CD14-positive monocyte (primary cell): Measurements from ENCODE around the gene GCDH. TPM values are rescaled to one million over a fixed set of nuclear protein-coding genes. Genes with fewer than 3 reads are reported as not detected.

Experiments
- DNase-seq, 3 donors: peaks; one replicate each; pipeline ENCODE4 v3.0.0-alpha.2; 2011 to 2022
- H2AFZ ChIP-seq: 2 replicates; pipeline ENCODE4 v1.6.0; 2012; ENCODE audit warnings: mild to moderate bottlenecking, low read depth, low read length, inconsistent platforms; ENCODE audit not compliant: insufficient read depth, poor library complexity, severe bottlenecking
- H3K27ac ChIP-seq, 2 donors: 1 replicate in 1 of 2; 2 replicates in 1 of 2; pipeline ENCODE4 v1.5.1; 2012 to 2013; ENCODE audit warnings: low read length in 2 of 2, control low read depth in 1 of 2, inconsistent platforms in 1 of 2, low read depth in 1 of 2, mild to moderate bottlenecking in 1 of 2
- H3K27me3 ChIP-seq, 2 donors: one replicate each; pipeline versions ENCODE4 v1.6.0 to v1.6.1; 2011 to 2013; ENCODE audit warnings: low read length in 2 of 2; ENCODE audit not compliant: control insufficient read depth in 2 of 2, insufficient read depth in 2 of 2
- H3K36me3 ChIP-seq, 2 donors: replicated peaks in 1 of 2; 1 replicate in 1 of 2; 2 replicates in 1 of 2; pipeline versions ENCODE4 v1.5.1 to v1.6.1; 2012 to 2013; ENCODE audit warnings: low read length in 2 of 2, control low read depth in 1 of 2, inconsistent platforms in 1 of 2, mild to moderate bottlenecking in 1 of 2; ENCODE audit not compliant: insufficient read depth in 2 of 2, control insufficient read depth in 1 of 2
- H3K4me1 ChIP-seq, 2 donors: 1 replicate in 1 of 2; 2 replicates in 1 of 2; pipeline versions ENCODE4 v1.5.1 to v1.6.1; 2012 to 2013; ENCODE audit warnings: low read length in 2 of 2, control low read depth in 1 of 2, inconsistent platforms in 1 of 2, mild to moderate bottlenecking in 1 of 2, moderate library complexity in 1 of 2; ENCODE audit not compliant: insufficient read depth in 2 of 2, control insufficient read depth in 1 of 2
- H3K4me2 ChIP-seq: replicated peaks from 2 replicates; pipeline ENCODE3; 2012; ENCODE audit warnings: low read length, moderate library complexity, mild to moderate bottlenecking; ENCODE audit not compliant: poor library complexity, severe bottlenecking; ENCODE audit errors: extremely low read depth
- H3K4me3 ChIP-seq, 3 experiments: fragments of 200-600 bp in 1 of 3; sonication (generic) in 1 of 3; replicated peaks in 1 of 3; 1 replicate in 2 of 3; 2 replicates in 1 of 3; pipeline ENCODE4 v1.5.1; 2011 to 2013; ENCODE audit warnings: low read length in 3 of 3, mild to moderate bottlenecking in 3 of 3, control low read depth in 2 of 3, low read depth in 2 of 3, inconsistent platforms in 1 of 3, moderate library complexity in 1 of 3
- H3K79me2 ChIP-seq: 2 replicates; pipeline ENCODE4 v1.6.0; 2012; ENCODE audit warnings: mild to moderate bottlenecking, control low read depth, inconsistent platforms, low read length, moderate library complexity; ENCODE audit not compliant: insufficient read depth
- H3K9ac ChIP-seq: 2 replicates; pipeline ENCODE4 v1.6.0; 2017; ENCODE audit warnings: low read length, mild to moderate bottlenecking; ENCODE audit not compliant: insufficient read depth, poor library complexity, severe bottlenecking
- H3K9me3 ChIP-seq, 2 donors: replicated peaks in 1 of 2; 1 replicate in 1 of 2; 2 replicates in 1 of 2; pipeline versions ENCODE4 v1.5.1 to v1.6.1; 2012 to 2013; ENCODE audit warnings: low read length in 2 of 2, control low read depth in 1 of 2; ENCODE audit not compliant: control insufficient read depth in 1 of 2, insufficient read depth in 1 of 2
- H4K20me1 ChIP-seq: 2 replicates; pipeline ENCODE4 v1.6.0; 2012; ENCODE audit warnings: mild to moderate bottlenecking, low read length, control low read depth, moderate library complexity; ENCODE audit not compliant: insufficient read depth
- H3K27ac Mint-ChIP-seq, 7 donors: one replicate each; pipeline ENCODE4 v1.8.0; 2020; ENCODE audit warnings: mild to moderate bottlenecking in 7 of 7, mixed read lengths in 7 of 7, moderate library complexity in 6 of 7, inconsistent platforms in 2 of 7
- H3K27me3 Mint-ChIP-seq, 3 donors: one replicate each; pipeline ENCODE4 v1.8.0; 2021 to 2022; ENCODE audit warnings: low read depth in 3 of 3, mild to moderate bottlenecking in 3 of 3, mixed read lengths in 3 of 3, moderate library complexity in 3 of 3, inconsistent platforms in 1 of 3
- H3K36me3 Mint-ChIP-seq, 2 donors: one replicate each; pipeline ENCODE4 v1.8.0; 2020; ENCODE audit warnings: mixed read lengths in 2 of 2, inconsistent platforms in 1 of 2, mild to moderate bottlenecking in 1 of 2
- H3K4me1 Mint-ChIP-seq: one replicate; pipeline ENCODE4 v1.8.0; 2020; ENCODE audit warnings: mild to moderate bottlenecking, mixed read lengths
- H3K4me3 Mint-ChIP-seq, 2 donors: one replicate each; pipeline ENCODE4 v1.8.0; 2020; ENCODE audit warnings: mild to moderate bottlenecking in 2 of 2, mixed read lengths in 2 of 2, moderate library complexity in 1 of 2
- H3K9me3 Mint-ChIP-seq, 7 donors: one replicate each; pipeline ENCODE4 v1.8.0; 2020 to 2022; ENCODE audit warnings: mixed read lengths in 7 of 7, mild to moderate bottlenecking in 6 of 7, moderate library complexity in 6 of 7, inconsistent platforms in 2 of 7
- CTCF ChIP-seq: fragments of 200-600 bp; IDR thresholded peaks from one replicate; pipeline ENCODE4 v1.8.0; 2022; ENCODE audit warnings: antibody characterized with exemption, mild to moderate bottlenecking
- WGBS: methylation state at CpG from one replicate; pipeline ENCODE4 v1.1.5; 2013; ENCODE audit warnings: missing lambda C conversion rate; ENCODE audit not compliant: insufficient coverage; 5-methylcytosine and 5-hydroxymethylcytosine counted together
- intact Hi-C, 2 donors: fragments of 100-400 bp; cut with micrococcal nuclease; formaldehyde crosslinking; loops; one replicate each; pipeline versions ENCODE4 v1.15.0 to v1.15.1; 2023
- polyA plus RNA-seq, 3 donors: library from polyadenylated mRNA; depleted of rRNA in 1 of 3; unstranded in 2 of 3; stranded (reverse) in 1 of 3; fragments of 300-500 nt in 2 of 3; fragments of >200 nt in 1 of 3; fragmentation: Illumina TruSeq in 2 of 3; gene quantifications; 1 replicate in 2 of 3; 2 replicates in 1 of 3; pipeline ENCODE4 v1.2.3, GENCODE V29; 2012 to 2021

Gene GCDH
- polyA plus RNA-seq, 3 donors, result 7.3 to 30.5 (median 9.6) TPM

- Histone ChIP-seq H3K4me1 (peaks cover 0 to under 1% of the 10 kb centered on the region in 2 donors), H3K27ac (no peak overlapping the region), H3K79me2 (no peaks in the 10 kb centered on the region), H3K4me2 (peak overlapping the region; percentile 41), H2AFZ (no peak overlapping the region), H3K9ac (no peak overlapping the region), H3K36me3 (peaks cover 0 to 13% of the 10 kb centered on the region in 2 donors), H4K20me1 (peaks cover 20% of the 10 kb centered on the region), H3K9me3 (peaks cover 0 to 12% of the 10 kb centered on the region in 2 donors), H3K4me3 (no peak overlapping the region), H3K27me3 (no peaks in the 10 kb centered on the region)
- intact Hi-C loops, result no loop called here
- peak; percentile 23 to 61 (median 55) for DNase-seq
- H3K4me3 Mint-ChIP-seq, result peak overlapping the region; percentile 45 to 55
- peaks cover 7% of the 10 kb centered on the region for H3K4me1 Mint-ChIP-seq
- peak overlapping the region in 1 of 7 donors; percentile 30 for H3K27ac Mint-ChIP-seq
- WGBS, result 86% methylated on average over 68 of the region's 70 CpGs
- H3K27me3 Mint-ChIP-seq, result peaks cover 1 to 9% (median 3%) of the 10 kb centered on the region in 3 donors
- H3K9me3 Mint-ChIP-seq, result peaks cover 6 to 18% (median 10%) of the 10 kb centered on the region in 7 donors
- H3K36me3 Mint-ChIP-seq, result peaks cover 9 to 40% of the 10 kb centered on the region in 2 donors
- TF ChIP-seq CTCF, result no peak
Measured at GRCh38 chr19:12872941-12873890, 17.7 kb upstream of the GCDH start.

DNA sequence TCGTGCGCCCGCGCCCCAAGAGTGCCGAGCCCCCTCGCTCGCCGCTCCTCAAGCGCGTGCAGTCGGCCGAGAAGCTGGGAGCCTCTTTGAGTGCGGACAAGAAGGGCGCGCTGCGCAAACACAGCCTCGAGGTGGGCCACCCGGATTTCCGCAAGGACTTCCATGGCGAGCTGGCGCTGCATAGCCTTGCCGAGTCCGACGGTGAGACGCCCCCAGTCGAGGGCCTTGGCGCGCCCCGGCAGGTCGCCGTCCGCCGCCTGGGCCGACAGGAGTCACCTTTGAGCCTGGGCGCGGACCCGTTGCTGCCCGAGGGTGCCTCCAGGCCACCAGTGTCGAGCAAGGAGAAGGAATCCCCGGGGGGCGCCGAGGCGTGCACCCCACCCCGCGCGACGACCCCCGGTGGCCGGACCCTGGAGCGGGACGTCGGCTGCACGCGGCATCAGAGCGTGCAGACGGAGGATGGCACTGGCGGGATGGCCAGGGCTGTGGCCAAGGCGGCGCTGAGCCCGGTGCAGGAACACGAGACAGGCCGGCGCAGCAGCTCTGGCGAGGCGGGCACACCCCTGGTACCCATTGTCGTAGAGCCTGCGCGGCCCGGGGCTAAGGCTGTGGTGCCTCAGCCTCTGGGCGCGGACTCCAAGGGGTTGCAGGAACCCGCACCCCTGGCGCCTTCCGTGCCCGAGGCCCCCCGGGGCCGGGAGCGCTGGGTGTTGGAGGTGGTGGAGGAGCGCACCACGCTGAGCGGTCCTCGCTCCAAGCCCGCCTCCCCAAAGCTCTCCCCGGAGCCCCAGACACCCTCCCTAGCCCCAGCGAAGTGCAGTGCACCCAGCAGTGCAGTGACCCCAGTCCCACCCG, 16.8 kb upstream of the GCDH start:
- Histone ChIP-seq H3K4me2 (no peak overlapping the region), H3K27me3 (no peaks in the 10 kb centered on the region), H3K9ac (no peak overlapping the region), H3K27ac (no peak overlapping the region), H3K79me2 (no peaks in the 10 kb centered on the region), H3K36me3 (peaks cover 0 to 18% of the 10 kb centered on the region in 2 donors), H4K20me1 (peaks cover 24% of the 10 kb centered on the region), H3K9me3 (peaks cover 0 to 12% of the 10 kb centered on the region in 2 donors), H2AFZ (no peak overlapping the region), H3K4me1 (no peaks in the 10 kb centered on the region), H3K4me3 (no peak overlapping the region)
- Mint-ChIP-seq H3K9me3 (peaks cover 3 to 18% (median 10%) of the 10 kb centered on the region in 7 donors), H3K4me3 (peak overlapping the region in 1 of 2 donors; percentile 55), H3K27ac (no peak overlapping the region), H3K36me3 (peaks cover 13 to 46% of the 10 kb centered on the region in 2 donors), H3K27me3 (peaks cover 0 to 6% (median 3%) of the 10 kb centered on the region in 3 donors), H3K4me1 (peaks cover 6% of the 10 kb centered on the region)
- 97% methylated on average over 72 of the region's 86 CpGs for WGBS
- intact Hi-C loops, result no loop called here
- TF ChIP-seq CTCF, result no peak
- DNase-seq, result no peak
